HL-60 (cell line): ENCODE measurements around the gene PIP5K1C.

Experiments
- GABPA ChIP-seq: IDR thresholded peaks from 2 replicates; pipeline ENCODE4 v1.6.1; 2012; ENCODE audit warnings: low read depth
- POLR2AphosphoS5 ChIP-seq: IDR thresholded peaks from 2 replicates; pipeline ENCODE4 v1.6.1; 2012; ENCODE audit warnings: low read depth
- TF ChIP-seq, protein P1 (sequence below): IDR thresholded peaks from one replicate; pipeline ENCODE4 v1.5.1; 2011; ENCODE audit warnings: low read length, control low read depth, inconsistent platforms; ENCODE audit not compliant: insufficient read depth
- TF ChIP-seq, protein P2 (sequence below): IDR thresholded peaks from 2 replicates; pipeline ENCODE4 v1.6.1; 2012; ENCODE audit warnings: low read depth; ENCODE audit not compliant: insufficient replicate concordance

DNA sequence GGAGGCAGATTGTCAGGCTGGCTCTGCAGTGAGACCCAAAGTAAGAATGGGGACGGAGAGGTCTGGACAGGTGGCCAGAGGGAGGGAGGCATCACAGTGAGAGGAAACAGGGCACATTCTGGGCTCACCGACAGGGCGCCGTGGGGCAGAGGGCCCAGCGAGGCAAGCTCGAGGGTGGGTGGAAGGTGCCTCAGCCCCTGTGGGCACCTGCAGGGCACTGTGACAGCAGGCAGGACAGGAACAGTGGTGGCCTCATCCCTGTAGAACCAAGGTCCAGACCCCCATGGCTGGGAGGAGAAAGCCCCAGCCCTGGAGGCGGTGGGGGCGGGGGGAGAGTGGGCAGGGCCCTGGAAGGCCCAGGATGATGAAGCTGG lies 27.7 kb downstream of the PIP5K1C start:
- TF ChIP-seq, protein P1, sequence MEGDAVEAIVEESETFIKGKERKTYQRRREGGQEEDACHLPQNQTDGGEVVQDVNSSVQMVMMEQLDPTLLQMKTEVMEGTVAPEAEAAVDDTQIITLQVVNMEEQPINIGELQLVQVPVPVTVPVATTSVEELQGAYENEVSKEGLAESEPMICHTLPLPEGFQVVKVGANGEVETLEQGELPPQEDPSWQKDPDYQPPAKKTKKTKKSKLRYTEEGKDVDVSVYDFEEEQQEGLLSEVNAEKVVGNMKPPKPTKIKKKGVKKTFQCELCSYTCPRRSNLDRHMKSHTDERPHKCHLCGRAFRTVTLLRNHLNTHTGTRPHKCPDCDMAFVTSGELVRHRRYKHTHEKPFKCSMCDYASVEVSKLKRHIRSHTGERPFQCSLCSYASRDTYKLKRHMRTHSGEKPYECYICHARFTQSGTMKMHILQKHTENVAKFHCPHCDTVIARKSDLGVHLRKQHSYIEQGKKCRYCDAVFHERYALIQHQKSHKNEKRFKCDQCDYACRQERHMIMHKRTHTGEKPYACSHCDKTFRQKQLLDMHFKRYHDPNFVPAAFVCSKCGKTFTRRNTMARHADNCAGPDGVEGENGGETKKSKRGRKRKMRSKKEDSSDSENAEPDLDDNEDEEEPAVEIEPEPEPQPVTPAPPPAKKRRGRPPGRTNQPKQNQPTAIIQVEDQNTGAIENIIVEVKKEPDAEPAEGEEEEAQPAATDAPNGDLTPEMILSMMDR = no peak
- TF ChIP-seq, protein P2, sequence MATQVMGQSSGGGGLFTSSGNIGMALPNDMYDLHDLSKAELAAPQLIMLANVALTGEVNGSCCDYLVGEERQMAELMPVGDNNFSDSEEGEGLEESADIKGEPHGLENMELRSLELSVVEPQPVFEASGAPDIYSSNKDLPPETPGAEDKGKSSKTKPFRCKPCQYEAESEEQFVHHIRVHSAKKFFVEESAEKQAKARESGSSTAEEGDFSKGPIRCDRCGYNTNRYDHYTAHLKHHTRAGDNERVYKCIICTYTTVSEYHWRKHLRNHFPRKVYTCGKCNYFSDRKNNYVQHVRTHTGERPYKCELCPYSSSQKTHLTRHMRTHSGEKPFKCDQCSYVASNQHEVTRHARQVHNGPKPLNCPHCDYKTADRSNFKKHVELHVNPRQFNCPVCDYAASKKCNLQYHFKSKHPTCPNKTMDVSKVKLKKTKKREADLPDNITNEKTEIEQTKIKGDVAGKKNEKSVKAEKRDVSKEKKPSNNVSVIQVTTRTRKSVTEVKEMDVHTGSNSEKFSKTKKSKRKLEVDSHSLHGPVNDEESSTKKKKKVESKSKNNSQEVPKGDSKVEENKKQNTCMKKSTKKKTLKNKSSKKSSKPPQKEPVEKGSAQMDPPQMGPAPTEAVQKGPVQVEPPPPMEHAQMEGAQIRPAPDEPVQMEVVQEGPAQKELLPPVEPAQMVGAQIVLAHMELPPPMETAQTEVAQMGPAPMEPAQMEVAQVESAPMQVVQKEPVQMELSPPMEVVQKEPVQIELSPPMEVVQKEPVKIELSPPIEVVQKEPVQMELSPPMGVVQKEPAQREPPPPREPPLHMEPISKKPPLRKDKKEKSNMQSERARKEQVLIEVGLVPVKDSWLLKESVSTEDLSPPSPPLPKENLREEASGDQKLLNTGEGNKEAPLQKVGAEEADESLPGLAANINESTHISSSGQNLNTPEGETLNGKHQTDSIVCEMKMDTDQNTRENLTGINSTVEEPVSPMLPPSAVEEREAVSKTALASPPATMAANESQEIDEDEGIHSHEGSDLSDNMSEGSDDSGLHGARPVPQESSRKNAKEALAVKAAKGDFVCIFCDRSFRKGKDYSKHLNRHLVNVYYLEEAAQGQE = no peak
- TF ChIP-seq GABPA = no peak
- TF ChIP-seq POLR2AphosphoS5 = no peak
